Activated CD4-positive, alpha-beta T cell treated with anti-CD3 and anti-CD28 coated beads, Interleukin-2, amount 50 U/mL, for 4 hours (primary cell): ENCODE data around the gene RPLP2.

Experiments
- DNase-seq, 2 experiments: peaks; one replicate each; pipeline ENCODE4 v3.0.0-alpha.2; 2020

The RPLP2 gene

GRCh38 chr11:837990-838307 lies 28.2 kb downstream of the RPLP2 start:
- DNase-seq: no peak

- DNase-seq: no peak
These were observed 28.9 kb downstream of the RPLP2 start for GRCh38 chr11:838441-839279.

- DNase-seq: no peak
These were observed 29.5 kb downstream of the RPLP2 start for GRCh38 chr11:839280-839623.

GRCh38 chr11:839875-840617 lies 30.3 kb downstream of the RPLP2 start:
- DNase-seq: no peak

GRCh38 chr11:841981-842369 lies 32.2 kb downstream of the RPLP2 start:
- DNase-seq: no peak

- DNase-seq: peak; percentile 83 to 84
These were observed 32.7 kb downstream of the RPLP2 start, which contains the start of the genes POLR2L and TSPAN4 for GRCh38 chr11:842370-843002. Gene POLR2L, minus strand, starts transcription at chr11:842529. Its CDS starts 21 bp downstream, at chr11:842508. Gene TSPAN4, plus strand, starts transcription at chr11:842852. Its CDS starts 7,453 bp downstream, at chr11:850305.

GRCh38 chr11:843086-843734 lies 33.4 kb downstream of the RPLP2 start:
- no peak for DNase-seq

- no peak for DNase-seq
These were observed 34.3 kb downstream of the RPLP2 start for GRCh38 chr11:843818-844692.

- no peak for DNase-seq
These were observed 35.2 kb downstream of the RPLP2 start for GRCh38 chr11:844693-845644.

GRCh38 chr11:845872-846495 lies 36.2 kb downstream of the RPLP2 start:
- no peak for DNase-seq

GRCh38 chr11:846496-847098 lies 36.8 kb downstream of the RPLP2 start:
- no peak for DNase-seq

- DNase-seq: no peak
These were observed 38.1 kb downstream of the RPLP2 start for GRCh38 chr11:847876-848275.

- peak; percentile 59 for DNase-seq
These were observed 38.7 kb downstream of the RPLP2 start for GRCh38 chr11:848380-848931.

GRCh38 chr11:849104-849824 lies 39.5 kb downstream of the RPLP2 start:
- no peak for DNase-seq

- no peak for DNase-seq
These were observed 40.4 kb downstream of the RPLP2 start for GRCh38 chr11:849951-850774.

GRCh38 chr11:850775-851763 lies 41.3 kb downstream of the RPLP2 start:
- DNase-seq: no peak

- DNase-seq: no peak
These were observed 43.0 kb downstream of the RPLP2 start for GRCh38 chr11:852762-853161.
